Astrocyte (in vitro differentiated cells and primary cell): ENCODE data around the gene PMEL. TPM values are rescaled to one million over a fixed set of nuclear protein-coding genes. Genes with fewer than 3 reads are reported as not detected.

ENCODE experiments used
- DNase-seq: peaks from one replicate; pipeline ENCODE4 v3.0.0-alpha.2; 2010; ENCODE audit warnings: low read depth
- FAIRE-seq: peaks from 2 replicates; lab custom pipeline; 2011; peaks lifted over from hg19 to GRCh38; lab: Jason Lieb, UNC
- H2AFZ ChIP-seq: 2 replicates; pipeline ENCODE4 v1.6.0; 2012; ENCODE audit warnings: low read depth, low read length, inconsistent platforms
- H3K27ac ChIP-seq: 2 replicates; pipeline ENCODE4 v1.5.1; 2011; ENCODE audit warnings: low read depth, low read length, inconsistent platforms
- H3K27me3 ChIP-seq: 2 replicates; pipeline ENCODE4 v1.6.0; 2011; ENCODE audit warnings: low read length, inconsistent platforms; ENCODE audit not compliant: insufficient read depth
- H3K36me3 ChIP-seq: 2 replicates; pipeline ENCODE4 v1.5.1; 2011; ENCODE audit warnings: low read length, inconsistent platforms; ENCODE audit not compliant: insufficient read depth
- H3K4me1 ChIP-seq: 2 replicates; pipeline ENCODE4 v1.5.1; 2011; ENCODE audit warnings: low read length, inconsistent platforms; ENCODE audit not compliant: insufficient read depth
- H3K4me2 ChIP-seq: 2 replicates; pipeline ENCODE4 v1.6.0; 2012; ENCODE audit warnings: low read length, inconsistent platforms
- H3K4me3 ChIP-seq: 2 replicates; pipeline ENCODE4 v1.5.1; 2011; ENCODE audit warnings: low read depth, mild to moderate bottlenecking, low read length, inconsistent platforms; ENCODE audit not compliant: insufficient read depth
- H3K79me2 ChIP-seq: 2 replicates; pipeline ENCODE4 v1.6.0; 2012; ENCODE audit warnings: mild to moderate bottlenecking, low read length, inconsistent platforms; ENCODE audit not compliant: insufficient read depth
- H3K9ac ChIP-seq: 2 replicates; pipeline ENCODE4 v1.6.0; 2012; ENCODE audit warnings: mild to moderate bottlenecking, low read length, inconsistent platforms
- H3K9me3 ChIP-seq: 2 replicates; pipeline ENCODE4 v1.5.1; 2012; ENCODE audit warnings: low read depth, mild to moderate bottlenecking, low read length, inconsistent platforms; ENCODE audit not compliant: insufficient read depth
- H4K20me1 ChIP-seq: 2 replicates; pipeline ENCODE4 v1.6.0; 2012; ENCODE audit warnings: low read length, inconsistent platforms; ENCODE audit not compliant: insufficient read depth
- H3K27ac Mint-ChIP-seq: one replicate; pipeline ENCODE4 v1.8.0; 2021; ENCODE audit warnings: mild to moderate bottlenecking, mixed read lengths; ENCODE audit not compliant: unreplicated experiment
- H3K27me3 Mint-ChIP-seq: one replicate; pipeline ENCODE4 v1.8.0; 2021; ENCODE audit warnings: low read depth, mixed read lengths; ENCODE audit not compliant: unreplicated experiment
- H3K36me3 Mint-ChIP-seq: one replicate; pipeline ENCODE4 v1.8.0; 2021; ENCODE audit warnings: low read depth, mixed read lengths; ENCODE audit not compliant: unreplicated experiment
- H3K4me1 Mint-ChIP-seq: one replicate; pipeline ENCODE4 v1.8.0; 2021; ENCODE audit warnings: low read depth, mixed read lengths; ENCODE audit not compliant: unreplicated experiment
- H3K4me3 Mint-ChIP-seq: one replicate; pipeline ENCODE4 v1.8.0; 2021; ENCODE audit warnings: mild to moderate bottlenecking, moderate library complexity, mixed read lengths; ENCODE audit not compliant: unreplicated experiment
- H3K9me3 Mint-ChIP-seq: one replicate; pipeline ENCODE4 v1.8.0; 2021; ENCODE audit warnings: mild to moderate bottlenecking, mixed read lengths; ENCODE audit not compliant: unreplicated experiment
- CTCF ChIP-seq: IDR thresholded peaks from 2 replicates; pipeline ENCODE4 v1.5.1; 2011; ENCODE audit warnings: low read depth, mild to moderate bottlenecking, inconsistent platforms, low read length, moderate library complexity; ENCODE audit not compliant: insufficient read depth
- EZH2 ChIP-seq: IDR thresholded peaks from 2 replicates; pipeline ENCODE4 v1.6.1; 2012; ENCODE audit warnings: mild to moderate bottlenecking, low read length, inconsistent platforms; ENCODE audit not compliant: insufficient read depth
- total RNA-seq: library from RNA; stranded (reverse); gene quantifications from 2 replicates; pipeline ENCODE4 v1.2.1, GENCODE V29; 2021

The PMEL gene
- total RNA-seq, 1 donor from 2014 or later: 13.8 TPM

- Histone ChIP-seq H3K9ac (peak overlapping the region; percentile 13), H3K4me2 (peak overlapping the region; percentile 16), H2AFZ (no peak overlapping the region), H3K27me3 (no peaks in the 10 kb centered on the region), H3K36me3 (peaks cover 5% of the 10 kb centered on the region), H3K4me3 (no peak overlapping the region), H3K9me3 (no peaks in the 10 kb centered on the region), H4K20me1 (no peaks in the 10 kb centered on the region), H3K79me2 (no peaks in the 10 kb centered on the region), H3K27ac (no peak overlapping the region), H3K4me1 (no peaks in the 10 kb centered on the region)
- no peak overlapping the region for H3K27ac Mint-ChIP-seq
- H3K36me3 Mint-ChIP-seq: peaks cover 7% of the 10 kb centered on the region
- H3K27me3 Mint-ChIP-seq: no peaks in the 10 kb centered on the region
- TF ChIP-seq EZH2: no peak
- no peak for TF ChIP-seq CTCF
- DNase-seq (peak; percentile 55), FAIRE-seq (no peak)
- H3K4me1 Mint-ChIP-seq: peaks cover 11% of the 10 kb centered on the region
- H3K9me3 Mint-ChIP-seq: no peaks in the 10 kb centered on the region
- no peak overlapping the region for H3K4me3 Mint-ChIP-seq
These were observed 59.8 kb downstream of the PMEL start for GRCh38 chr12:55906056-55906455.

Other genes with a start within 250 kb of the PMEL start
- 49.2 and 51.0 TPM in 2 replicates for gene BLOC1S1, start 250.0 kb downstream of the PMEL start, total RNA-seq
- 1.4 and 2.1 TPM in 2 replicates for gene RDH5, start 245.6 kb downstream of the PMEL start, total RNA-seq
- 965 and 1,014 TPM in 2 replicates for gene CD63, start 237.0 kb downstream of the PMEL start, total RNA-seq
- gene GDF11, start 222.9 kb downstream of the PMEL start, total RNA-seq: 25.3 and 28.9 TPM in 2 replicates
- gene SARNP, start 148.3 kb downstream of the PMEL start, total RNA-seq: 95.7 and 105 TPM in 2 replicates
- 54.8 and 58.9 TPM in 2 replicates for gene ORMDL2, start 148.0 kb downstream of the PMEL start, total RNA-seq
- gene DNAJC14, start 136.5 kb downstream of the PMEL start, total RNA-seq: 26.3 and 29.7 TPM in 2 replicates
- 3.6 and 4.7 TPM in 2 replicates for gene MMP19, start 123.1 kb downstream of the PMEL start, total RNA-seq
- gene PYM1, start 38.1 kb downstream of the PMEL start, total RNA-seq: 31.5 and 33.6 TPM in 2 replicates
- 108 and 118 TPM in 2 replicates for gene DGKA, start 34.9 kb downstream of the PMEL start, total RNA-seq
- 37.8 and 44.3 TPM in 2 replicates for gene CDK2, start 788 bp upstream of the PMEL start, total RNA-seq
- 110 and 127 TPM in 2 replicates for gene RAB5B, start 8.0 kb upstream of the PMEL start, total RNA-seq
- 13.6 and 14.3 TPM in 2 replicates for gene SUOX, start 31.2 kb upstream of the PMEL start, total RNA-seq
- 5.6 and 6.9 TPM in 2 replicates for gene IKZF4, start 55.0 kb upstream of the PMEL start, total RNA-seq
- gene RPS26, start 75.9 kb upstream of the PMEL start, total RNA-seq: 39.4 and 45.9 TPM in 2 replicates
- 2.6 and 3.8 TPM in 2 replicates for gene ERBB3, start 114.1 kb upstream of the PMEL start, total RNA-seq
- 124 and 130 TPM in 2 replicates for gene PA2G4, start 138.5 kb upstream of the PMEL start, total RNA-seq
- 3,078 and 3,088 TPM in 2 replicates for gene RPL41, start 150.6 kb upstream of the PMEL start, total RNA-seq
- 4.1 and 4.2 TPM in 2 replicates for gene ZC3H10, start 152.2 kb upstream of the PMEL start, total RNA-seq
- 138 and 142 TPM in 2 replicates for gene ESYT1, start 162.2 kb upstream of the PMEL start, total RNA-seq
- 110 and 118 TPM in 2 replicates for gene MYL6B, start 186.5 kb upstream of the PMEL start, total RNA-seq
- 2,485 and 2,685 TPM in 2 replicates for gene MYL6, start 192.3 kb upstream of the PMEL start, total RNA-seq
- 57.5 and 57.6 TPM in 2 replicates for gene SMARCC2, start 223.4 kb upstream of the PMEL start, total RNA-seq